ENCODE data around the gene ADAMTS18.
A peak's percentile ranks its signal among the peaks of the same experiment; 100 is the strongest.

Gene ADAMTS18

DNA sequence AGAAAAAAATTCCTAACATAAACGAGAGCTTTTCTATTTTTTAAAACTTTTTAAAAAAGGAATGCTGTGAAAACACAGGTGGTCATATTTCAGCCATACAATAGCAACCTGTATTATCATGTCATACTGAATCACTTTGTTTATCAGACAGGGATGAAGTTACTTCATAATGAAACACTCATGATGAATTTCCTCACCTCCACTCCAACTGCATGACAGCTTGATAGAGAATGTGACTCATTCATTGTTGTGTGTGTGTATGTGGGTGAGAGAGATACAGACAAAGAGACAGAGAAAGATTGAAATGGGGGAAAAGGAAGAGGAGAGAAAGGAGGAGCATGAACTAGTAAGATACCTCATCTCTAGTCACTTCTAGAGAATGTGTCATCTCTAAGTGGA, 126.7 kb downstream of the ADAMTS18 start:
- Histone ChIP-seq H3K4me3 (ENCODE audit: low read length, poor library complexity, severe bottlenecking) (peak overlapping the region; percentile 24), H3K27me3 (ENCODE audit: insufficient read depth, low read length, poor library complexity, severe bottlenecking) (no peaks in the 10 kb centered on the region), H3F3A (ENCODE audit: low read depth) (no peaks in the 10 kb centered on the region), H3K4me1 (ENCODE audit: insufficient read depth, low read length, poor library complexity, severe bottlenecking) (peaks cover 66% of the 10 kb centered on the region), H3K9me3 (ENCODE audit: insufficient read depth, low read depth, low read length) (no peaks in the 10 kb centered on the region), H3K4me2 (ENCODE audit: low read depth, low read length, poor library complexity, severe bottlenecking) (peak overlapping the region; percentile 79), H3K79me2 (ENCODE audit: insufficient read depth, low read length) (no peaks in the 10 kb centered on the region), H4K20me1 (ENCODE audit: insufficient read depth, low read length, poor library complexity, severe bottlenecking) (no peaks in the 10 kb centered on the region), H3K9ac (ENCODE audit: low read depth, low read length, poor library complexity, severe bottlenecking) (peak overlapping the region; percentile 16), H2AFZ (ENCODE audit: low read length) (no peak overlapping the region), H3K36me3 (ENCODE audit: insufficient read depth, low read length) (no peaks in the 10 kb centered on the region), H3K9me2 (replicated peaks; ENCODE audit: low read depth, low read length) (no peaks in the 10 kb centered on the region)
- TF ChIP-seq CTCF (conservative IDR thresholded peaks at IDR 0.05; ENCODE audit: low read length) (no peak), EZH2phosphoT487 (IDR thresholded peaks at IDR 0.05; ENCODE audit: borderline replicate concordance) (no peak)

- Histone ChIP-seq H3K4me3 (ENCODE audit: low read length, poor library complexity, severe bottlenecking) (peak overlapping the region; percentile 24), H3K9me2 (replicated peaks; ENCODE audit: low read depth, low read length) (no peaks in the 10 kb centered on the region), H3K27me3 (ENCODE audit: insufficient read depth, low read length, poor library complexity, severe bottlenecking) (no peaks in the 10 kb centered on the region), H2AFZ (ENCODE audit: low read length) (no peak overlapping the region), H3K4me1 (ENCODE audit: insufficient read depth, low read length, poor library complexity, severe bottlenecking) (peaks cover 72% of the 10 kb centered on the region), H3K9ac (ENCODE audit: low read depth, low read length, poor library complexity, severe bottlenecking) (peak overlapping the region; percentile 16), H3K4me2 (ENCODE audit: low read depth, low read length, poor library complexity, severe bottlenecking) (peak overlapping the region; percentile 79), H3K9me3 (ENCODE audit: insufficient read depth, low read depth, low read length) (no peaks in the 10 kb centered on the region), H3K36me3 (ENCODE audit: insufficient read depth, low read length) (no peaks in the 10 kb centered on the region), H3F3A (ENCODE audit: low read depth) (no peaks in the 10 kb centered on the region), H3K79me2 (ENCODE audit: insufficient read depth, low read length) (no peaks in the 10 kb centered on the region), H4K20me1 (ENCODE audit: insufficient read depth, low read length, poor library complexity, severe bottlenecking) (no peaks in the 10 kb centered on the region)
- TF ChIP-seq CTCF (conservative IDR thresholded peaks at IDR 0.05; ENCODE audit: low read length): no peak
- no peak for TF ChIP-seq EZH2phosphoT487 (IDR thresholded peaks at IDR 0.05; ENCODE audit: borderline replicate concordance)
Measured at GRCh38 chr16:77307426-77308162, 127.2 kb downstream of the ADAMTS18 start.

- H2AFZ ChIP-seq (ENCODE audit: low read length): no peak overlapping the region; the same call in 1 of the 2 replicates
- H3K9ac ChIP-seq (ENCODE audit: low read depth, low read length, poor library complexity, severe bottlenecking): peak overlapping the region; percentile 16
- peak overlapping the region; percentile 37 for H3K4me3 ChIP-seq (ENCODE audit: low read length, poor library complexity, severe bottlenecking)
- H3K79me2 ChIP-seq (ENCODE audit: insufficient read depth, low read length): no peaks in the 10 kb centered on the region
- H3K27me3 ChIP-seq (ENCODE audit: insufficient read depth, low read length, poor library complexity, severe bottlenecking): no peaks in the 10 kb centered on the region
- TF ChIP-seq EZH2phosphoT487 (IDR thresholded peaks at IDR 0.05; ENCODE audit: borderline replicate concordance) (no peak), CTCF (conservative IDR thresholded peaks at IDR 0.05; ENCODE audit: low read length) (no peak)
- H3K9me3 ChIP-seq (ENCODE audit: insufficient read depth, low read depth, low read length): no peaks in the 10 kb centered on the region
- no peaks in the 10 kb centered on the region for H4K20me1 ChIP-seq (ENCODE audit: insufficient read depth, low read length, poor library complexity, severe bottlenecking)
- peaks cover 87% of the 10 kb centered on the region for H3K4me1 ChIP-seq (ENCODE audit: insufficient read depth, low read length, poor library complexity, severe bottlenecking)
- peak overlapping the region; percentile 79 for H3K4me2 ChIP-seq (ENCODE audit: low read depth, low read length, poor library complexity, severe bottlenecking)
- no peaks in the 10 kb centered on the region for H3K36me3 ChIP-seq (ENCODE audit: insufficient read depth, low read length)
- H3K9me2 ChIP-seq (replicated peaks; ENCODE audit: low read depth, low read length): no peaks in the 10 kb centered on the region
- H3F3A ChIP-seq (ENCODE audit: low read depth): no peaks in the 10 kb centered on the region
Measured at GRCh38 chr16:77306075-77306474, 128.8 kb downstream of the ADAMTS18 start.
